Left lung (tissue), 10 donors: ENCODE data around the gene KCNE1. TPM values are rescaled to one million over a fixed set of nuclear protein-coding genes. Genes with fewer than 3 reads are reported as not detected.

Experiments
- ATAC-seq: fragments of 200-7000 bp; cut with Tn5 transposase; one replicate; pipeline ENCODE4 v1.9.1; 2020; ENCODE audit warnings: moderate library complexity
- DNase-seq, 4 donors: peaks; one replicate each; pipeline ENCODE4 v3.0.0-alpha.2; 2013 to 2020
- H3K27ac ChIP-seq, 2 donors: fragments of 200-600 bp; sonication (generic) in 1 of 2; one replicate each; pipeline versions ENCODE4 v1.5.0 to v1.8.0; 2020 to 2021
- H3K27me3 ChIP-seq, 2 donors: fragments of 200-600 bp; sonication (generic) in 1 of 2; one replicate each; pipeline versions ENCODE4 v1.5.0 to v1.8.0; 2020 to 2021
- H3K36me3 ChIP-seq, 2 donors: fragments of 200-600 bp; sonication (generic) in 1 of 2; one replicate each; pipeline versions ENCODE4 v1.5.0 to v1.8.0; 2020 to 2021
- H3K4me1 ChIP-seq, 2 donors: fragments of 200-600 bp; one replicate each; pipeline ENCODE4 v1.8.0; 2021
- H3K4me3 ChIP-seq, 2 donors: fragments of 200-600 bp; sonication (generic) in 1 of 2; one replicate each; pipeline versions ENCODE4 v1.5.0 to v1.8.0; 2020 to 2021; ENCODE audit warnings: mild to moderate bottlenecking in 1 of 2
- H3K9me3 ChIP-seq, 2 donors: fragments of 200-600 bp; sonication (generic) in 1 of 2; one replicate each; pipeline versions ENCODE4 v1.5.0 to v1.8.0; 2020 to 2021
- CTCF ChIP-seq, 2 donors: fragments of 200-600 bp; sonication (generic) in 1 of 2; IDR thresholded peaks; one replicate each; pipeline versions ENCODE4 v1.5.0 to v1.8.0; 2021; ENCODE audit warnings: antibody characterized with exemption in 2 of 2
- intact Hi-C, 2 donors: fragments of 100-400 bp; cut with DNase I; formaldehyde crosslinking; loops; one replicate each; pipeline versions ENCODE4 v1.11.2 to v1.14.2; 2022
- polyA plus RNA-seq, 6 donors: library from polyadenylated mRNA; unstranded; fragments of 120-200 nt; gene quantifications; one replicate each; pipeline ENCODE4 v1.2.1, GENCODE V29; 2013; ENCODE audit not compliant: insufficient read length in 6 of 6
- total RNA-seq, 2 donors: library from RNA; stranded (reverse); fragmentation: NEBNext Ultra II Directional; extraction: Animal tissue kit (Norgen Biotek cat#: 25700); gene quantifications; one replicate each; pipeline ENCODE4 v1.2.1, GENCODE V29; 2021
- donor health status: DM: no; HTN: yes; CAD: no.
- donor health status: DM: no; HTN: no; CAD: no.

The KCNE1 gene
- total and polyA plus RNA-seq, 8 donors = 0.19 to 21.2 (median 2.2) TPM

- intact Hi-C loops = no loop called here
- Histone ChIP-seq H3K4me1 (no peaks in the 10 kb centered on the region), H3K27ac (peak overlapping the region in 1 of 2 donors; percentile 28)
Measured at GRCh38 chr21:34552360-34553098, 40.5 kb upstream of the KCNE1 start.

GRCh38 chr21:34550182-34550799 is 38.3 kb upstream of the KCNE1 start:
- DNase-seq (no peak), ATAC-seq (no peak)
- TF ChIP-seq CTCF (IDR thresholded peaks at IDR 0.05) = no peak
- intact Hi-C loops = no loop called here
- H3K36me3 ChIP-seq = no peaks in the 10 kb centered on the region
- H3K9me3 ChIP-seq = no peaks in the 10 kb centered on the region
- peaks cover 13 to 21% of the 10 kb centered on the region in 2 donors for H3K4me1 ChIP-seq
- no peak overlapping the region for H3K4me3 ChIP-seq
- H3K27me3 ChIP-seq = no peaks in the 10 kb centered on the region
- no peak overlapping the region for H3K27ac ChIP-seq

More at GRCh38 chr21:34552360-34553098, 40.5 kb upstream of the KCNE1 start:
- no peaks in the 10 kb centered on the region for H3K36me3 ChIP-seq
- H3K9me3 ChIP-seq = no peaks in the 10 kb centered on the region
- no peak for DNase-seq
- ATAC-seq = peak; percentile 16
- H3K27me3 ChIP-seq = no peaks in the 10 kb centered on the region
- no peak for TF ChIP-seq CTCF (IDR thresholded peaks at IDR 0.05)
- no peak overlapping the region for H3K4me3 ChIP-seq

GRCh38 chr21:34548781-34549376 is 36.9 kb upstream of the KCNE1 start:
- intact Hi-C loops = no loop called here
- no peaks in the 10 kb centered on the region for H3K36me3 ChIP-seq
- DNase-seq (no peak), ATAC-seq (no peak)
- H3K27ac ChIP-seq = no peak overlapping the region
- no peak overlapping the region for H3K4me3 ChIP-seq
- H3K4me1 ChIP-seq = peaks cover 17 to 35% of the 10 kb centered on the region in 2 donors
- no peaks in the 10 kb centered on the region for H3K27me3 ChIP-seq
- no peaks in the 10 kb centered on the region for H3K9me3 ChIP-seq
- no peak for TF ChIP-seq CTCF (IDR thresholded peaks at IDR 0.05)

- no peak for ATAC-seq
- no peak for DNase-seq
- no peak for TF ChIP-seq CTCF (IDR thresholded peaks at IDR 0.05)
- H3K9me3 ChIP-seq = no peaks in the 10 kb centered on the region
- no peak overlapping the region for H3K4me3 ChIP-seq
- H3K36me3 ChIP-seq = no peaks in the 10 kb centered on the region
- H3K4me1 ChIP-seq = peaks cover 17 to 43% of the 10 kb centered on the region in 2 donors
- no peaks in the 10 kb centered on the region for H3K27me3 ChIP-seq
- intact Hi-C loops = no loop called here
- H3K27ac ChIP-seq = peak overlapping the region; percentile 11 to 87
Measured at GRCh38 chr21:34546542-34546941, 34.5 kb upstream of the KCNE1 start.
